ENCODE results near the gene MAMLD1. TPM values are rescaled to one million over a fixed set of nuclear protein-coding genes. Genes with fewer than 3 reads are reported as not detected.
A peak's percentile ranks its signal among the peaks of the same experiment; 100 is the strongest.

MAMLD1 gene
- total RNA-seq, 1 experiment from 2014 or later = 5.5 TPM

GRCh38 chrX:150473371-150473770 is 110.3 kb downstream of the MAMLD1 start:
- Histone ChIP-seq H3K9me3 (replicated peaks) (no peaks in the 10 kb centered on the region), H3K4me3 (no peak overlapping the region), H3K27ac (no peak overlapping the region), H3K27me3 (no peaks in the 10 kb centered on the region), H3K4me1 (no peaks in the 10 kb centered on the region; the same call in 1 of the 2 replicates), H3K36me3 (no peaks in the 10 kb centered on the region; the same call in 1 of the 2 replicates)
- DNase-seq = no peak

- DNase-seq = no peak
- Histone ChIP-seq H3K36me3 (no peaks in the 10 kb centered on the region; the same call in none of the 2 replicates), H3K4me1 (no peaks in the 10 kb centered on the region; the same call in 1 of the 2 replicates), H3K9me3 (replicated peaks) (no peaks in the 10 kb centered on the region), H3K27ac (no peak overlapping the region), H3K4me3 (no peak overlapping the region), H3K27me3 (no peaks in the 10 kb centered on the region)
Measured at GRCh38 chrX:150475461-150475860, 112.3 kb downstream of the MAMLD1 start.

- Histone ChIP-seq H3K36me3 (no peaks in the 10 kb centered on the region; the same call in none of the 2 replicates), H3K27me3 (no peaks in the 10 kb centered on the region), H3K4me3 (no peak overlapping the region), H3K9me3 (replicated peaks) (no peaks in the 10 kb centered on the region), H3K27ac (no peak overlapping the region), H3K4me1 (no peaks in the 10 kb centered on the region; the same call in 1 of the 2 replicates)
- peak; percentile 4 to 49 for DNase-seq
Measured at GRCh38 chrX:150476164-150476699, 113.1 kb downstream of the MAMLD1 start.

GRCh38 chrX:150477371-150477770 is 114.3 kb downstream of the MAMLD1 start:
- Histone ChIP-seq H3K27me3 (no peaks in the 10 kb centered on the region), H3K4me1 (no peaks in the 10 kb centered on the region; the same call in 1 of the 2 replicates), H3K36me3 (no peaks in the 10 kb centered on the region; the same call in none of the 2 replicates), H3K4me3 (no peak overlapping the region), H3K9me3 (replicated peaks) (no peaks in the 10 kb centered on the region), H3K27ac (no peak overlapping the region)
- no peak for DNase-seq

GRCh38 chrX:150478496-150479492 is 115.7 kb downstream of the MAMLD1 start:
- Histone ChIP-seq H3K27ac (no peak overlapping the region), H3K36me3 (no peaks in the 10 kb centered on the region; the same call in 1 of the 2 replicates), H3K27me3 (no peaks in the 10 kb centered on the region), H3K4me3 (no peak overlapping the region), H3K4me1 (no peaks in the 10 kb centered on the region; the same call in 1 of the 2 replicates), H3K9me3 (replicated peaks) (no peaks in the 10 kb centered on the region)
- DNase-seq = no peak

- peak; percentile 6 to 7 for DNase-seq
Measured at GRCh38 chrX:150482537-150483206, 119.6 kb downstream of the MAMLD1 start.

GRCh38 chrX:150483356-150483985 is 120.4 kb downstream of the MAMLD1 start:
- H3K9me3 ChIP-seq (replicated peaks) = no peaks in the 10 kb centered on the region
- H3K27me3 ChIP-seq = no peaks in the 10 kb centered on the region
- no peak overlapping the region for H3K27ac ChIP-seq
- H3K36me3 ChIP-seq = no peaks in the 10 kb centered on the region; the same call in none of the 2 replicates
- H3K4me1 ChIP-seq = no peaks in the 10 kb centered on the region
- H3K4me3 ChIP-seq = no peak overlapping the region
- DNase-seq = no peak

More at GRCh38 chrX:150482537-150483206, 119.6 kb downstream of the MAMLD1 start:
- Histone ChIP-seq H3K9me3 (replicated peaks) (no peaks in the 10 kb centered on the region), H3K4me3 (no peak overlapping the region), H3K36me3 (no peaks in the 10 kb centered on the region; the same call in 1 of the 2 replicates), H3K27me3 (no peaks in the 10 kb centered on the region), H3K4me1 (no peaks in the 10 kb centered on the region), H3K27ac (no peak overlapping the region)

GRCh38 chrX:150486011-150486410 is 122.9 kb downstream of the MAMLD1 start:
- Histone ChIP-seq H3K9me3 (replicated peaks) (no peaks in the 10 kb centered on the region), H3K27ac (no peak overlapping the region), H3K27me3 (no peaks in the 10 kb centered on the region), H3K4me1 (no peaks in the 10 kb centered on the region), H3K36me3 (no peaks in the 10 kb centered on the region; the same call in 1 of the 2 replicates), H3K4me3 (no peak overlapping the region)
- DNase-seq = peak; percentile 38 to 60

GRCh38 chrX:150487369-150488094 is 124.4 kb downstream of the MAMLD1 start:
- Histone ChIP-seq H3K4me3 (no peak overlapping the region), H3K27ac (no peak overlapping the region), H3K27me3 (no peaks in the 10 kb centered on the region), H3K9me3 (replicated peaks) (no peaks in the 10 kb centered on the region), H3K4me1 (no peaks in the 10 kb centered on the region), H3K36me3 (no peaks in the 10 kb centered on the region; the same call in 1 of the 2 replicates)
- DNase-seq = no peak

GRCh38 chrX:150489359-150490015 is 126.4 kb downstream of the MAMLD1 start:
- Histone ChIP-seq H3K27me3 (no peaks in the 10 kb centered on the region), H3K9me3 (replicated peaks) (no peaks in the 10 kb centered on the region), H3K36me3 (no peaks in the 10 kb centered on the region; the same call in 1 of the 2 replicates), H3K4me1 (no peaks in the 10 kb centered on the region), H3K4me3 (no peak overlapping the region), H3K27ac (no peak overlapping the region)
- no peak for DNase-seq

- DNase-seq = no peak
- Histone ChIP-seq H3K4me3 (no peak overlapping the region), H3K9me3 (replicated peaks) (no peaks in the 10 kb centered on the region), H3K27ac (no peak overlapping the region), H3K4me1 (no peaks in the 10 kb centered on the region), H3K36me3 (no peaks in the 10 kb centered on the region), H3K27me3 (no peaks in the 10 kb centered on the region)
Measured at GRCh38 chrX:150495496-150495895, 132.4 kb downstream of the MAMLD1 start.

GRCh38 chrX:150499240-150499639 is 136.1 kb downstream of the MAMLD1 start:
- DNase-seq = no peak

GRCh38 chrX:150502091-150502490 is 139.0 kb downstream of the MAMLD1 start:
- no peak for DNase-seq
- Histone ChIP-seq H3K9me3 (replicated peaks) (no peaks in the 10 kb centered on the region), H3K36me3 (no peaks in the 10 kb centered on the region), H3K4me3 (no peak overlapping the region), H3K4me1 (no peaks in the 10 kb centered on the region), H3K27me3 (no peaks in the 10 kb centered on the region), H3K27ac (no peak overlapping the region)

More at GRCh38 chrX:150499240-150499639, 136.1 kb downstream of the MAMLD1 start:
- H3K4me1 ChIP-seq = no peaks in the 10 kb centered on the region
- no peaks in the 10 kb centered on the region for H3K27me3 ChIP-seq
- no peak overlapping the region for H3K4me3 ChIP-seq
- no peaks in the 10 kb centered on the region for H3K36me3 ChIP-seq
- no peak overlapping the region for H3K27ac ChIP-seq
- H3K9me3 ChIP-seq (replicated peaks) = no peaks in the 10 kb centered on the region

Measured in SJCRH30 (cell line).